ENCODE measurements around the gene ARL4C.
"Not testable (repeated sequence)": the region's sequence is repeated elsewhere in the genome, so short reads cannot be mapped to it uniquely, and the experiment has no call there.

ARL4C gene

GRCh38 chr2:234472155-234472554, 24.7 kb downstream of the ARL4C start:
- DNase-seq, result no peak

- no peak for DNase-seq
Observed at GRCh38 chr2:234469972-234470371, 26.9 kb downstream of the ARL4C start.

GRCh38 chr2:234469251-234469845, 27.5 kb downstream of the ARL4C start:
- no peak for DNase-seq

GRCh38 chr2:234468503-234468902, 28.4 kb downstream of the ARL4C start:
- DNase-seq, result no peak

- DNase-seq, result no peak
Observed at GRCh38 chr2:234467289-234467688, 29.6 kb downstream of the ARL4C start.

DNA sequence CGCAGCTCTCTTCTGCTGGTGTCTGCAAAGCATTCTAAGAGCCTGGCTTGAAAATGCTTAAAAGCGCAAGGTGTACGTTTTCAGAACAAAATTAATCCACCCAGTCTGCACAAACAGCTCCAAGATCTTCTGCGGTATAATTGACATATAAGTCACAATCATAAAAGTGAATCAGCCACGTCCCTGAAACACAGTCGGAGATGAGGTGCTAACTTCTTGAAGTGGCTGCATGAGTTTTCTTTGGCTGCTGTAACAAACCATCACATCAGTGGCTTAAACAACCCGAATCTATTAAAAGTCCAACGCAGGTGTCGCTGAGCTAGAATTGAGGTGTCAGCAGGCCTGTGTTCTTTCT, 32.6 kb downstream of the ARL4C start:
- no peak for DNase-seq

- no peak for DNase-seq
Observed at GRCh38 chr2:234463626-234464290, 33.1 kb downstream of the ARL4C start.

- no peak for DNase-seq
Observed at GRCh38 chr2:234462218-234462992, 34.5 kb downstream of the ARL4C start.

- DNase-seq, result no peak
Observed at GRCh38 chr2:234459401-234460009, 37.4 kb downstream of the ARL4C start.

DNA sequence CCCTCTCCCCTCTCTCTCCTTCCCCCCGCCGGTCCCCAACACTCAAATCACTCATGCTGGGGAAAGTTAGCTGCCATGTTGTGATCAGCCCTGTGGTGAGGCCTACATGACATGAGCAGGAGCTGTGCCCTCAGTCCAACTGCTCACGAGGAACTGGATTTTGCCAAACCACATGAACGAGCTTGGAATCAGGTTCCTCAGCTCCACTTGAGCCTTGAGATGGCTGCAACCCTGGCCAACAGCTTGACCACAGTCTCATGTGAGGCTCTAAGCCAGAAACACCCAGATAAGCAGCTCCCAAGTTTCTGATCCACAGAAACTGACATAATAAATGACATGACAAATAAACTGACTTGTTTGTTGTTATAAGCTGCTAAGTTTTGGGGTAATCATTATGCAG, 38.4 kb downstream of the ARL4C start:
- no peak for DNase-seq

- DNase-seq, result no peak
Observed at GRCh38 chr2:234457421-234457820, 39.5 kb downstream of the ARL4C start.

DNA sequence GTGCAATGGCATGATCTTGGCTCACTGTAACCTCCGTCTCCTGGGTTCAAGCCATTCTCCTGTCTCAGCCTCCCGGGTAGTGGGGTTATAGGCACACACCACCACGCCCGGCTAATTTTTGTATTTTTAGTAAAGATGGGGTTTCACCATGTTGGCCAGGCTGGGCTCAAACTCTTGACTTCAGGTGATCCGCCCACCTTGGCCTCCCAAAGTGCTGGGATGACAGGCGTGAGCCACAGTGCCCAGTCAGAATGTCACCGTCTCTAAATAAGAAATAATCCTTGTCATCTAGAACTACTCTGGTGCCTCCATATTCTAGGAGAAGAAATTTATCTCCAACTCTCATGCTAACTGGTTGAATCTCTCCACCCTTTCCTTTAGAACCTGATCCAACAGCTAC, 41.6 kb downstream of the ARL4C start:
- DNase-seq, result not testable (repeated sequence)

- DNase-seq, result no peak
Observed at GRCh38 chr2:234454433-234454832, 42.4 kb downstream of the ARL4C start.

GRCh38 chr2:234453216-234453615, 43.7 kb downstream of the ARL4C start:
- no peak for DNase-seq

DNA sequence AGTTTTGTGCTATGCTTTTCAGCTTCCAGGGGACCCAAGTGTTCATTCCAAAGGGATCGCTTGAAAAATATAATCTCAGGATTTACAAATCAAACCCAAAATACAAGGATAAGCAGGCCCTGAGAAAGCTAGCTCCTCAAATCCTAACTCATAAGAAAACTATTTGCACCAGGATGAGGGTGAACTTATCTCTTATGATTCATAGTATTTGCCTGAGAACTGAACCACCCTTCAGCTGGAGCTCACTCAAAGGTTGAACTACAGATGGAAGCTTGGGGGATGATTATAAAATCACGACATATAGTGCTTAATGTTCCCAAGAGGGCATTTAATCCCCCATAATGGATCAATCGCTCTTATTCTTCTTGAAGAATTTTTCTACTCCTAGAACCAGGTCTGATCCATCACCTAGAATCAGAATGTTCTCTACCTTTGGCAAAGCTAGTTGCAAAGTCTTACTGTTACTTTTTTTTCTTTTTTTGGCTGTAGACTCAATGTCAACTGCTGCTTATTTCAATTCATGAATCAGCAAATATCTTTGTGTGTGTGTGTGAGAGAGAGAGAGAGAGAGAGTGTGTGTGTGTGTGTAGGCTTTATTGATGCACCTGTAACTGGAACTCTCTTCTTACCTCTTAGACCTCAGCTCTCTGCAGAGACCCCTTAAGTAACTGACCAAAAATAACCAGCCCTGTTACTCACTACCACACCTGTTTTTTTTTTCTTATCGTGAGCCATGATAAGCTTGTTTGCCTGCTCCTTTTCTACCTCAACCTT, 44.8 kb downstream of the ARL4C start:
- no peak for DNase-seq

GRCh38 chr2:234451242-234451641, 45.6 kb downstream of the ARL4C start:
- peak; percentile 27 for DNase-seq

DNA sequence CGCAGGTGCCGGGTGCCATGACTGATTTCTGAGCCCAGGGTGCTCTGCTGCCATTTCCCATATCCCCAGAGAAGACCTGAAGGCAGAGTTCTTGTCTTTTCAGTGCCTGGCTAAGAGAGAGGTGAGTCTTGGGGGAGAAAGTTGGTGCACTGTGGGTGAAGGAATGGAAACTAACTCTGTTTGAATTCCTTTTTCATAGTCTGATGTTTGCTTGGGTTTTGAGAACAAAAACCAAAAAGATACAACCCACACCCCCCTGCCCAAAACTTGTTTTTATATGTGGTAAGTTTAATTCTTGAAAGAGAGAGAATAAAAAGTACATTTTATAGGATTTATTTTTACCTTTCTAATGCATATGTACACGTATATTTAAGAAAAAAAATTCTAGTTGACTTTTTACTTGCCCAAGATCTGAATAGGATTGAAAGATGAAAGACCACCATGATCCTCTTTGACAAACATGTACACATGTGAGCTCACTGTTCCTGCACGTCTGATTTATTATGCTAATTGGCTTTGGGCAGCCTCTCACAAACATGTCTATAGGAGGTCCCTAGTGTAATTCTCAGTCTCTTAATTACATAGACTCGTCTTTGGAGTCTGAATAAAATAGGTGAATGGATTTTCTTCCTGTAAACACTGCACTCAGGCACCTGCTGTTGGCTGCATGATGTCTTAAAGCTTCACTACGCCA, 46.3 kb downstream of the ARL4C start:
- no peak for DNase-seq

- peak; percentile 8 for DNase-seq
Observed at GRCh38 chr2:234448506-234449184, 48.2 kb downstream of the ARL4C start.

- DNase-seq, result peak; percentile 14
Observed at GRCh38 chr2:234447963-234448362, 48.9 kb downstream of the ARL4C start.

DNA sequence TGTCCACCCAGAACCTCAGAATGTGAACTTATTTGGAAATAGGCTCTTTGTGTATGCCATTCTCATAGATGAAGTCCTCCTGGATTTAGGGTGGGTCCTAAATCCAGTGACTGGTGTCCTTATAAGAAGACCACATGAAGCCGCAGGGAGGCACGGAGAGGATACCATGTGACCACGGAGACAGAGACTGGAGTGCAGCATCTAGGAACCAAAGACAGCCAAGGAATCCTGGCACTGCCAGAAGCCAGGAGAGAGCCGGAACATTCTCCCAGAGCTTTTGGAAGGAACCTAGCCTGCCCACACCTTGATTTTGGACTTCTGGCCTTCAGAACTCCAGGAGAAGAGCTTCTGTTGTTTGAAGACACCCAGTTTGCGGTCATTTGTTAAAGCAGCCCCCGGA, 49.7 kb downstream of the ARL4C start:
- peak; percentile 33 for DNase-seq

GRCh38 chr2:234446404-234447076, 50.3 kb downstream of the ARL4C start:
- peak; percentile 61 for DNase-seq
